DMS 273 (cell line): ENCODE data around the gene NDUFS2.

Experiments used
- DNase-seq: peaks from one replicate; lab custom pipeline; 2025; ENCODE audit not compliant: unreplicated experiment; lab: John Stamatoyannopoulos, UW

The NDUFS2 gene

GRCh38 chr1:161193561-161194235 is 8.5 kb upstream of the NDUFS2 start:
- DNase-seq = no peak

GRCh38 chr1:161195171-161195570 is 7.0 kb upstream of the NDUFS2 start:
- no peak for DNase-seq

- no peak for DNase-seq
These were observed 6.1 kb upstream of the NDUFS2 start for GRCh38 chr1:161196111-161196510.

- DNase-seq = peak; percentile 21
These were observed 5.4 kb upstream of the NDUFS2 start for GRCh38 chr1:161196521-161197451.

- no peak for DNase-seq
These were observed 4.5 kb upstream of the NDUFS2 start for GRCh38 chr1:161197560-161198193.

- DNase-seq = peak; percentile 79
These were observed 3.8 kb upstream of the NDUFS2 start for GRCh38 chr1:161198194-161198896.

GRCh38 chr1:161198897-161199431 is 3.2 kb upstream of the NDUFS2 start, which contains the start of gene ADAMTS4:
TSS of gene ADAMTS4 (minus strand) at chr1:161199054. CDS start at chr1:161198627, 427 bp downstream.
- DNase-seq = peak; percentile 84

GRCh38 chr1:161199506-161200139 is 2.5 kb upstream of the NDUFS2 start:
- no peak for DNase-seq

GRCh38 chr1:161200421-161200991 is 1.7 kb upstream of the NDUFS2 start:
- DNase-seq = no peak

GRCh38 chr1:161200992-161201835 is 953 bp upstream of the NDUFS2 start:
- DNase-seq = peak; percentile 33

- no peak for DNase-seq
These were observed 4.4 kb downstream of the NDUFS2 start for GRCh38 chr1:161206411-161207140.

- no peak for DNase-seq
These were observed 5.0 kb downstream of the NDUFS2 start for GRCh38 chr1:161207173-161207572.

- peak; percentile 91 for DNase-seq
These were observed 7.7 kb downstream of the NDUFS2 start for GRCh38 chr1:161209790-161210409.

GRCh38 chr1:161214369-161214768 is 12.2 kb downstream of the NDUFS2 start:
- DNase-seq = no peak

- no peak for DNase-seq
These were observed 12.9 kb downstream of the NDUFS2 start, which contains the start of gene FCER1G for GRCh38 chr1:161215076-161215475. TSS of gene FCER1G (plus strand) at chr1:161215295. CDS start at chr1:161215322, 27 bp downstream.

- no peak for DNase-seq
These were observed 15.0 kb downstream of the NDUFS2 start for GRCh38 chr1:161216945-161217712.

- DNase-seq = no peak
These were observed 15.7 kb downstream of the NDUFS2 start for GRCh38 chr1:161217831-161218230.
